HepG2 (cell line): ENCODE results near the gene WARS2. TPM values are rescaled to one million over a fixed set of nuclear protein-coding genes. Genes with fewer than 3 reads are reported as not detected.

Experiments used
- ATAC-seq: fragments of 200-7000 bp; cut with Tn5 transposase; 3 replicates; pipeline ENCODE4 v1.9.1; 2020; ENCODE audit warnings: mild to moderate bottlenecking, moderate library complexity
- BruUV-seq: library from RNA; stranded (reverse); fragments of 400-500 nt; replicated peaks from 2 replicates; lab custom pipeline; 2021; lab: Mats Ljungman, UMichigan
- CTCF ChIA-PET: fragments of 300-600 bp; formaldehyde crosslinking; extraction: SDS; loops from one replicate; lab custom pipeline; 2021; ENCODE audit warnings: low total read pairs, inconsistent platforms, low intra/inter-chr PET ratio; lab: Yijun Ruan, JAX
- POLR2A ChIA-PET: fragments of 350-600 bp; sonication (Branson Sonifier 250); formaldehyde crosslinking; loops from one replicate; lab custom pipeline; 2020; ENCODE audit warnings: antibody characterized with exemption, inconsistent platforms; lab: Yijun Ruan, JAX
- DNase-seq: peaks from one replicate; pipeline ENCODE4 v3.0.0-alpha.2; 2015; ENCODE audit warnings: low spot score
- FAIRE-seq: peaks from 3 replicates; lab custom pipeline; 2011; peaks lifted over from hg19 to GRCh38; lab: Jason Lieb, UNC
- H2AFZ ChIP-seq: one replicate; pipeline ENCODE4 v1.6.1; 2011; ENCODE audit warnings: low read length, inconsistent platforms
- H3K27ac ChIP-seq: fragments of 300-600 bp; 3 replicates; pipeline ENCODE4 v1.8.0; 2011; ENCODE audit warnings: mixed run types, mild to moderate bottlenecking, mixed read lengths, low read length, inconsistent platforms; ENCODE audit not compliant: insufficient read depth; ENCODE audit errors: extremely low read length
- H3K27me3 ChIP-seq, 2 experiments: fragments of 200-600 bp in 1 of 2; 2 replicates in 1 of 2; 3 replicates in 1 of 2; pipeline versions ENCODE4 v1.6.0 to v1.8.0; 2011; ENCODE audit warnings: low read length in 2 of 2, mild to moderate bottlenecking in 2 of 2, moderate library complexity in 2 of 2, inconsistent platforms in 1 of 2; ENCODE audit not compliant: insufficient read depth in 2 of 2, control insufficient read depth in 1 of 2
- H3K36me3 ChIP-seq, 2 experiments: fragments of 200-600 bp in 1 of 2; replicated peaks in 1 of 2; 2 replicates in 1 of 2; 3 replicates in 1 of 2; pipeline versions ENCODE4 v1.5.1 to v1.8.0; 2011; ENCODE audit warnings: low read length in 2 of 2, inconsistent platforms in 1 of 2; ENCODE audit not compliant: insufficient read depth in 2 of 2, control insufficient read depth in 1 of 2
- H3K4me1 ChIP-seq: 2 replicates; pipeline ENCODE4 v1.5.1; 2012; ENCODE audit warnings: low read length, inconsistent platforms; ENCODE audit not compliant: insufficient read depth
- H3K4me2 ChIP-seq: 2 replicates; pipeline ENCODE4 v1.6.0; 2011; ENCODE audit warnings: low read depth, low read length, inconsistent platforms
- H3K4me3 ChIP-seq, 3 experiments: fragments of 200-600 bp in 1 of 3; sonication (generic), shearing (Covaris generic) in 1 of 3; replicated peaks in 1 of 3; 2 replicates each; pipeline ENCODE4 v1.5.1; 2011 to 2016; ENCODE audit warnings: low read length in 3 of 3, inconsistent platforms in 2 of 3, low read depth in 2 of 3, mild to moderate bottlenecking in 2 of 3, control low read depth in 1 of 3, mixed read lengths in 1 of 3; ENCODE audit not compliant: insufficient read depth in 1 of 3
- H3K79me2 ChIP-seq: one replicate; pipeline ENCODE4 v1.6.1; 2011; ENCODE audit warnings: low read length, inconsistent platforms; ENCODE audit not compliant: insufficient read depth
- H3K9ac ChIP-seq: 2 replicates; pipeline ENCODE4 v1.6.0; 2011; ENCODE audit warnings: mild to moderate bottlenecking, low read depth, low read length, inconsistent platforms; ENCODE audit not compliant: insufficient read depth
- H3K9me3 ChIP-seq: 2 replicates; pipeline ENCODE4 v1.5.1; 2012; ENCODE audit warnings: mild to moderate bottlenecking, low read length
- H4K20me1 ChIP-seq: 2 replicates; pipeline ENCODE4 v1.6.0; 2011; ENCODE audit warnings: inconsistent platforms, mild to moderate bottlenecking, low read length, moderate library complexity; ENCODE audit not compliant: insufficient read depth
- FOSL1 ChIP-seq: sonication (generic); formaldehyde crosslinking; IDR thresholded peaks from 2 replicates; pipeline ENCODE4 v1.9.0; 2021; ENCODE audit warnings: missing genetic modification reagents, borderline replicate concordance
- MED1 ChIP-seq: sonication (generic); formaldehyde crosslinking; IDR thresholded peaks from 2 replicates; pipeline ENCODE4 v1.4.0; 2020; ENCODE audit warnings: missing genetic modification reagents
- MTA3 ChIP-seq: sonication (generic); formaldehyde crosslinking; IDR thresholded peaks from 2 replicates; pipeline ENCODE4 v1.4.0; 2020; ENCODE audit warnings: missing genetic modification reagents
- NONO ChIP-seq, 2 experiments: fragments of 450-650 bp in 1 of 2; sonication (generic) in 1 of 2; formaldehyde crosslinking in 1 of 2; IDR thresholded peaks in 1 of 2; conservative IDR thresholded peaks in 1 of 2; 2 replicates each; pipeline versions ENCODE4 v1.6.1 to v1.8.0; 2017 to 2022; ENCODE audit warnings: mild to moderate bottlenecking in 1 of 2, missing genetic modification reagents in 1 of 2, moderate library complexity in 1 of 2
- NRL ChIP-seq: sonication (generic); formaldehyde crosslinking; IDR thresholded peaks from 2 replicates; pipeline ENCODE4 v1.5.0; 2020; ENCODE audit warnings: missing genetic modification reagents, mild to moderate bottlenecking, moderate library complexity, borderline replicate concordance
- PATZ1 ChIP-seq: sonication (generic); formaldehyde crosslinking; IDR thresholded peaks from 2 replicates; pipeline ENCODE4 v1.4.0; 2020; ENCODE audit warnings: missing genetic modification reagents
- RFX1 ChIP-seq: fragments of 450-650 bp; IDR thresholded peaks from 2 replicates; pipeline ENCODE4 v1.6.1; 2017
- RFXANK ChIP-seq: IDR thresholded peaks from 2 replicates; pipeline ENCODE4 v1.6.1; 2016
- RXRA ChIP-seq: sonication (generic); formaldehyde crosslinking; IDR thresholded peaks from 2 replicates; pipeline ENCODE4 v1.5.1; 2020; ENCODE audit warnings: missing genetic modification reagents
- SALL1 ChIP-seq: sonication (generic); formaldehyde crosslinking; IDR thresholded peaks from 2 replicates; pipeline ENCODE4 v1.8.0; 2022; ENCODE audit warnings: mild to moderate bottlenecking, missing genetic modification reagents
- U2AF2 ChIP-seq: fragments of 200-400 bp; formaldehyde crosslinking; IDR thresholded peaks from 2 replicates; pipeline ENCODE4 v1.6.1; 2017; ENCODE audit warnings: low read depth, mild to moderate bottlenecking, low read length
- ZBTB44 ChIP-seq: sonication (generic); formaldehyde crosslinking; IDR thresholded peaks from 2 replicates; pipeline ENCODE4 v1.4.0; 2020; ENCODE audit warnings: missing genetic modification reagents
- ZNF224 ChIP-seq: sonication (generic); formaldehyde crosslinking; IDR thresholded peaks from 2 replicates; pipeline ENCODE4 v1.5.0; 2020; ENCODE audit warnings: mild to moderate bottlenecking, missing genetic modification reagents
- ZNF292 ChIP-seq: sonication (generic); formaldehyde crosslinking; IDR thresholded peaks from 2 replicates; pipeline ENCODE4 v1.8.1; 2022; ENCODE audit warnings: mild to moderate bottlenecking, low read depth, missing genetic modification reagents, borderline replicate concordance
- ZNF343 ChIP-seq: sonication (generic); formaldehyde crosslinking; IDR thresholded peaks from 2 replicates; pipeline ENCODE4 v1.4.0; 2020; ENCODE audit warnings: mild to moderate bottlenecking, missing genetic modification reagents
- ZNF350 ChIP-seq: sonication (generic); formaldehyde crosslinking; IDR thresholded peaks from 2 replicates; pipeline ENCODE4 v1.4.0; 2020; ENCODE audit warnings: mild to moderate bottlenecking, low read depth, missing genetic modification reagents, borderline replicate concordance
- ZNF564 ChIP-seq: sonication (generic); formaldehyde crosslinking; IDR thresholded peaks from 2 replicates; pipeline ENCODE4 v1.8.1; 2023; ENCODE audit warnings: mild to moderate bottlenecking, missing genetic modification reagents
- ZNF781 ChIP-seq: sonication (generic); formaldehyde crosslinking; IDR thresholded peaks from 2 replicates; pipeline ENCODE4 v1.5.1; 2020; ENCODE audit warnings: borderline replicate concordance, mild to moderate bottlenecking, missing genetic modification reagents; ENCODE audit errors: not compliant biosample characterization
- ZNF784 ChIP-seq: sonication (generic); formaldehyde crosslinking; IDR thresholded peaks from 2 replicates; pipeline ENCODE4 v1.5.1; 2020; ENCODE audit warnings: missing genetic modification reagents, mild to moderate bottlenecking, borderline replicate concordance
- ZNF83 ChIP-seq: sonication (generic); formaldehyde crosslinking; IDR thresholded peaks from 2 replicates; pipeline ENCODE4 v1.4.0; 2020; ENCODE audit warnings: missing genetic modification reagents, mild to moderate bottlenecking, borderline replicate concordance
- WGBS: methylation state at CpG from one replicate; pipeline ENCODE4 v1.1.6; 2017; ENCODE audit warnings: low lambda C conversion rate; 5-methylcytosine and 5-hydroxymethylcytosine counted together
- in situ Hi-C: cut with HindIII; loops from 2 replicates; pipeline ENCODE4 v1.10.0; 2017; ENCODE audit warnings: low pct_unique_long_range_greater_than_20kb; ENCODE audit not compliant: extremely low pct_ligation_motif_present
- intact Hi-C: fragments of 100-400 bp; cut with micrococcal nuclease; formaldehyde crosslinking; loops from one replicate; pipeline ENCODE4 v1.10.0; 2022; ENCODE audit not compliant: unreplicated experiment
- polyA plus RNA-seq, 8 experiments: library from polyadenylated mRNA; depleted of rRNA in 3 of 8; stranded (reverse) in 7 of 8; unstranded in 1 of 8; fragments of >200 nt; fragmentation: Illumina TruSeq in 4 of 8; extraction: Trizol in 4 of 8; gene quantifications; 2 replicates each; pipeline versions ENCODE4 v1.2.1 to v1.2.3, GENCODE V29; 2011 to 2016; ENCODE audit warnings: low read depth in 4 of 8, missing spikeins in 1 of 8, mixed read lengths in 1 of 8; ENCODE audit not compliant: insufficient read depth in 1 of 8
- total RNA-seq, 5 experiments: library from RNA; depleted of rRNA; stranded (reverse); fragments of >200 nt; fragmentation: Illumina TruSeq; extraction: Trizol; gene quantifications; 2 replicates each; pipeline ENCODE4 v1.2.3, GENCODE V29; 2016; ENCODE audit warnings: low read depth in 1 of 5

WARS2 gene
- total and polyA plus RNA-seq, 2 of the 13 experiments (the other 11 are each of a cell fraction or from before 2014, with no cell fraction given): 12.4 to 18.8 TPM

- TF ChIP-seq PATZ1: no peak
- no peak for TF ChIP-seq MED1
- no peak for TF ChIP-seq ZNF343 (CRISPR knock-in tag)
- TF ChIP-seq ZNF224 (CRISPR knock-in tag): no peak
- TF ChIP-seq ZNF564 (CRISPR knock-in tag): no peak
- no peak for TF ChIP-seq U2AF2
- no peak for TF ChIP-seq ZNF781 (CRISPR knock-in tag)
Measured at GRCh38 chr1:119007339-119007669, 133.1 kb downstream of the WARS2 start (continued).

- H3K4me2 ChIP-seq: no peak overlapping the region
- H2AFZ ChIP-seq: no peak overlapping the region
- FAIRE-seq (no peak), ATAC-seq (no peak), DNase-seq (no peak)
- no peaks in the 10 kb centered on the region for H3K79me2 ChIP-seq
- H3K9ac ChIP-seq: no peak overlapping the region
- no peaks in the 10 kb centered on the region for H3K27me3 ChIP-seq
- in situ Hi-C loops (loop anchor here (25.0 kb wide), 2 partner anchors 444 to 844 kb away; no protein-coding TSS in a partner anchor), intact Hi-C loops (loop anchor here (5.0 kb wide), 1 partner anchor 184 kb away; no protein-coding TSS in a partner anchor)
- no peaks in the 10 kb centered on the region for H3K36me3 ChIP-seq
- H4K20me1 ChIP-seq: no peaks in the 10 kb centered on the region
- H3K9me3 ChIP-seq: no peaks in the 10 kb centered on the region; the same call in 1 of the 2 replicates
- POLR2A ChIA-PET: no interaction called here
- WGBS: 97% methylated on average over 74 of the region's 81 CpGs
- no peaks in the 10 kb centered on the region for H3K4me1 ChIP-seq
- H3K27ac ChIP-seq: no peak overlapping the region
- CTCF ChIA-PET: no interaction called here
- BruUV-seq: no TSS peak
- H3K4me3 ChIP-seq: no peak overlapping the region
- TF ChIP-seq SALL1 (CRISPR knock-in tag): no peak
- no peak for TF ChIP-seq ZNF292 (CRISPR knock-in tag)
- TF ChIP-seq ZNF784 (CRISPR knock-in tag): no peak
- TF ChIP-seq NRL (CRISPR knock-in tag): no peak
- TF ChIP-seq NONO (IDR thresholded peaks at IDR 0.05): no peak
- no peak for TF ChIP-seq NONO (CRISPR knock-in tag; conservative IDR thresholded peaks at IDR 0.05)
- TF ChIP-seq FOSL1: no peak
- no peak for TF ChIP-seq ZNF83 (CRISPR knock-in tag)
- no peak for TF ChIP-seq RXRA
- TF ChIP-seq RFXANK: no peak
- no peak for TF ChIP-seq ZNF350 (CRISPR knock-in tag)
- no peak for TF ChIP-seq ZBTB44 (CRISPR knock-in tag)
- no peak for TF ChIP-seq RFX1
- TF ChIP-seq MTA3 (CRISPR knock-in tag): no peak
Measured at GRCh38 chr1:119006406-119007279, 133.8 kb downstream of the WARS2 start.
